Measurements from ENCODE around the gene FAM161A. TPM values are rescaled to one million over a fixed set of nuclear protein-coding genes. Genes with fewer than 3 reads are reported as not detected.
"Not testable (repeated sequence)": the region's sequence is repeated elsewhere in the genome, so short reads cannot be mapped to it uniquely, and the experiment has no call there.

Gene FAM161A
- total RNA-seq, 4 donors from 2014 or later = 1.2 to 2.8 (median 1.8) TPM

DNA sequence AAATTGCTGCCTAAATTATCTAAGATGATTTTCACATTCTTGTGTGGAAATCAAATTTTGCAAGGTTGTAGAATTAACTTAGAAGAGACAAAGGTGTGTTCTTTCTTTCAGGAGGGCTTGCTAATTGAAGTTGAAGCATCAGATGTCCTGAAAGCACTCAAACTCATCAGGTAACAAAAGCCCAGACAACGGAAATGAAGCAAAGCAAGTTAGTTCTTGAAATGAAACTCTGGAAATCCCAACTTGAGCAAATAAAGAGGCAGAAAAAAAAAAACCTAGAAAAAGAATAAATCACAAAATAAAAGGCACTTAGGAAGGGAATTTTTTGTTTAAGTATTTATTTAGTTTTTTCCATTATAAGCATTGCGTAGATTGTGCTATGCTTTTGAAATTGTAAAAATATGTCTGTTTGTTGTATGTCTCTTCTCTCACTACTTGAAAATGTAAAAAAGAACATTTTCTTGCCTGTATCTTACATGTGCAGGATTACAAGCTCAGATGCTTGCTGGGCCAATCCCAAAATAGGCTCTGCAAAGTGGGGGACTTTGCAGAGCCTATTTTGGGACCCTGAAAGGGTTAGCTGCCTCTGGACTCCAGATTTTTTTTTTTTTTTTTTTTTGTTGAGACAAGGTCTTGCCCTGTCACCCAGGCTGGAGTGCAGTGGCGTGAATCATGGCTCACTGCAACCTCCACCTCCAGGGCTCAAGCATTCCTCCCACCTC is 46.7 kb downstream of the FAM161A start:
- no peak for TF ChIP-seq POLR2A (IDR thresholded peaks at IDR 0.05)
- TF ChIP-seq, protein P1, sequence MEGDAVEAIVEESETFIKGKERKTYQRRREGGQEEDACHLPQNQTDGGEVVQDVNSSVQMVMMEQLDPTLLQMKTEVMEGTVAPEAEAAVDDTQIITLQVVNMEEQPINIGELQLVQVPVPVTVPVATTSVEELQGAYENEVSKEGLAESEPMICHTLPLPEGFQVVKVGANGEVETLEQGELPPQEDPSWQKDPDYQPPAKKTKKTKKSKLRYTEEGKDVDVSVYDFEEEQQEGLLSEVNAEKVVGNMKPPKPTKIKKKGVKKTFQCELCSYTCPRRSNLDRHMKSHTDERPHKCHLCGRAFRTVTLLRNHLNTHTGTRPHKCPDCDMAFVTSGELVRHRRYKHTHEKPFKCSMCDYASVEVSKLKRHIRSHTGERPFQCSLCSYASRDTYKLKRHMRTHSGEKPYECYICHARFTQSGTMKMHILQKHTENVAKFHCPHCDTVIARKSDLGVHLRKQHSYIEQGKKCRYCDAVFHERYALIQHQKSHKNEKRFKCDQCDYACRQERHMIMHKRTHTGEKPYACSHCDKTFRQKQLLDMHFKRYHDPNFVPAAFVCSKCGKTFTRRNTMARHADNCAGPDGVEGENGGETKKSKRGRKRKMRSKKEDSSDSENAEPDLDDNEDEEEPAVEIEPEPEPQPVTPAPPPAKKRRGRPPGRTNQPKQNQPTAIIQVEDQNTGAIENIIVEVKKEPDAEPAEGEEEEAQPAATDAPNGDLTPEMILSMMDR (IDR thresholded peaks at IDR 0.05 in 4 of 5, conservative IDR thresholded peaks at IDR 0.05 in 1 of 5) = no peak
- Histone ChIP-seq H3K9me3 (no peaks in the 10 kb centered on the region), H3K27me3 (no peaks in the 10 kb centered on the region), H3K27ac (no peak overlapping the region), H3K36me3 (no peaks in the 10 kb centered on the region), H3K4me1 (no peaks in the 10 kb centered on the region), H3K4me3 (no peak overlapping the region)
- intact Hi-C loops (cut with DNase I; ENCODE audit: low total_unique reads) (no loop called here), in situ Hi-C loops (cut with MboI; ENCODE audit: low sequenced_read_pairs in 4 of 4) (no loop called here)
- ATAC-seq = no peak
- no peak for DNase-seq

DNA sequence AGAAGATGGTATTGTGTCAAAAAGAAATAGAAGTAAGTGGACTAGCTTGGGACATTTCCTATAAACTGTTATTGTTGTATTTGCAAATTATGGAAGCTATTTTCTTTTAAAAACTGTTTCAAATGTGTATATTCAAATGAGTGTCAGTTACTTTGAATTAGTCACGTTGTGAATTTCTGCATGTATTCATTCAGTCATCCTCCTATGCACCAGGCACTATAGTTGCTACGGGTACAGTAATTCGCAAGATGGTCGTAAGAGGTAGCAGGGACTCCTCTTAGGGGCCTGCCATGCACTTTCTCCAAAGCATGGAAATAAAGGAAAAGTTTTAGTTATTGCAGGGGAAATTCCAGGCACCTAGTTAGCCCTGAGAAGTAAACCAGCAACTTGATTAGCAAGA is 51.3 kb downstream of the FAM161A start:
- no peak for ATAC-seq
- in situ Hi-C loops (cut with MboI; ENCODE audit: low sequenced_read_pairs in 4 of 4) = no loop called here
- no peaks in the 10 kb centered on the region for H3K9me3 ChIP-seq
- H3K36me3 ChIP-seq = no peaks in the 10 kb centered on the region
- no peaks in the 10 kb centered on the region for H3K4me1 ChIP-seq
- no peak for TF ChIP-seq POLR2A (IDR thresholded peaks at IDR 0.05)
- TF ChIP-seq, protein P1 (IDR thresholded peaks at IDR 0.05 in 4 of 5, conservative IDR thresholded peaks at IDR 0.05 in 1 of 5) = no peak
- no peak overlapping the region for H3K27ac ChIP-seq
- H3K27me3 ChIP-seq = no peaks in the 10 kb centered on the region
- intact Hi-C loops (cut with DNase I; ENCODE audit: low total_unique reads) = no loop called here
- no peak overlapping the region for H3K4me3 ChIP-seq
- no peak for DNase-seq

DNA sequence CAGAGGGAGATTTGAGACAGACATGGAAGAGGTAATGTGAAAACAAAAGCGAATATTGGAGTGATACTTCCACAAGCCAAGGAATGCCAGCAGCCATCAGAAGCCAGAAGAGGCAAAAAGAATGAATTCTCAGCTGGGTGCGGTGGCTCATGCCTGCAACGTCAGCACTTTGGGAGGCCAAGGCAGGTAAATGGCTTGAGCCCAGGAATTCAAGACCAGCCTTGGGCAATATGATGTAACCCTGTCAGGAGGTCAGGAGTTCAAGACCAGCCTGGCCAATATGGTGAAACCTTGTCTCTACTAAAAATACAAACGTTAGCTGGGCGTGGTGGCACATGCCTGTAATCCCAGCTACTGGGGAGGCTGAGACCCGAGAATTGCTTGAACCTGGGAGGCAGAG is 54.8 kb downstream of the FAM161A start:
- no peaks in the 10 kb centered on the region for H3K36me3 ChIP-seq
- H3K27me3 ChIP-seq = no peaks in the 10 kb centered on the region
- H3K4me3 ChIP-seq = no peak overlapping the region
- H3K27ac ChIP-seq = no peak overlapping the region
- H3K9me3 ChIP-seq = no peaks in the 10 kb centered on the region
- intact Hi-C loops (cut with DNase I; ENCODE audit: low total_unique reads) = no loop called here
- no peak for ATAC-seq
- no peaks in the 10 kb centered on the region for H3K4me1 ChIP-seq
- in situ Hi-C loops (cut with MboI; ENCODE audit: low sequenced_read_pairs in 4 of 4) = no loop called here
- DNase-seq = no peak
- TF ChIP-seq POLR2A (IDR thresholded peaks at IDR 0.05) = no peak
- TF ChIP-seq, protein P1 (IDR thresholded peaks at IDR 0.05 in 4 of 5, conservative IDR thresholded peaks at IDR 0.05 in 1 of 5) = no peak

DNA sequence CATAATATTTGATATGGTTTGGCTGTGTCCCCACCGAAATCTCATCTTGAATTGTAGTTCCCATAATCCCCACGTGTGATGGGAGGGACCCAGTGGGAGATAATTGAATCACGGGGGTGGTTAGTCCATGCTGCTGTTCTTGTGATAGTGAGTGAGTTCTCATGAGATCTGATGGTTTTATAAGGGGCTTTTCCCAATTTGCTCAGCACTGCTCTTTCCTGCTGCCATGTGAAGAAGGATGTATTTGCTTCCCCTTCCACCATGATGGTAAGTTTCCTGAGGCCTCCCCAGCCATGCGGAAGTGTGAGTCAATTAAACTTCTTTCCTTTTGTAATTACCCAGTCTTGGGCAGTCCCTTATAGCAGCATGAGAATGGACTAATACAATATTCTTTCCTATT is 56.4 kb downstream of the FAM161A start:
- H3K9me3 ChIP-seq; H3K4me1 ChIP-seq; H3K36me3 ChIP-seq; H3K27ac ChIP-seq; in situ Hi-C loops (cut with MboI; ENCODE audit: low sequenced_read_pairs in 4 of 4); DNase-seq; ATAC-seq; H3K4me3 ChIP-seq; intact Hi-C loops (cut with DNase I; ENCODE audit: low total_unique reads); H3K27me3 ChIP-seq: not testable (repeated sequence)

DNA sequence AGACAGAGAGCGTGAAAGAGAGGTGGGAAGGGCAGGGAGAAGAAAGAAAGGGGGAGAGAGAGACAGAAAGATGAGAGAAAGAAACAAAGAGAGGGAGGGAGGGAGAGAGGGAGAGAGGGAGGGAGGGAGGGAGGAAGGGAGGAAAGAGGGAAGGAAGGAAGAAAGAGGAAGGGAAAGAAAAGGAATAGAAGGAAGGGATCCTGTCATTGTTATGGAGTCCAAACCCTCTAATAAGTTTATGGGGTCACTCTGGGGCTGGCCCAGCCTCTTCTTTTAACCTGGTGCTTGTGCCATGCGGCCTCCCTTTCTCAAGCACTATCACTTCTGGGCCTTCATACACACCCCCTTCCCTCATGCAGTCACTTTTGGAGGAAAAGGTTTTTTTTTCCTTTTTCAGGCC is 58.5 kb downstream of the FAM161A start:
- TF ChIP-seq, protein P1 (IDR thresholded peaks at IDR 0.05 in 4 of 5, conservative IDR thresholded peaks at IDR 0.05 in 1 of 5) = no peak
- no peak for TF ChIP-seq POLR2A (IDR thresholded peaks at IDR 0.05)
- no peak for DNase-seq
- no peak for ATAC-seq
- Histone ChIP-seq H3K27ac (no peak overlapping the region), H3K4me1 (no peaks in the 10 kb centered on the region), H3K4me3 (no peak overlapping the region), H3K27me3 (no peaks in the 10 kb centered on the region), H3K9me3 (no peaks in the 10 kb centered on the region), H3K36me3 (no peaks in the 10 kb centered on the region)
- intact Hi-C loops (cut with DNase I; ENCODE audit: low total_unique reads) (no loop called here), in situ Hi-C loops (cut with MboI; ENCODE audit: low sequenced_read_pairs in 4 of 4) (no loop called here)
